ENCODE results near the gene STIM2. TPM values are rescaled to one million over a fixed set of nuclear protein-coding genes. Genes with fewer than 3 reads are reported as not detected.
A peak's percentile ranks its signal among the peaks of the same experiment; 100 is the strongest.

Gene STIM2
- total and polyA plus RNA-seq, 2 donors (not counting 1 experiment from before 2014, with no cell fraction given) = 19.0 to 33.0 TPM

- Histone ChIP-seq H3K27ac (ENCODE audit: insufficient read depth, low read length) (no peak overlapping the region), H3K4me2 (ENCODE audit: extremely low read depth, insufficient read depth, low read length) (peak overlapping the region; percentile 100), H3K27me3 (ENCODE audit: control insufficient read depth, insufficient read depth, low read length) (no peaks in the 10 kb centered on the region), H3K4me3 (replicated peaks in 1 of 4; ENCODE audit: control extremely low read depth in 1 of 4, insufficient read depth in 1 of 4, low read depth in 3 of 4, low read length in 4 of 4) (peak overlapping the region; percentile 81 to 96 (median 94)), H3K79me2 (ENCODE audit: control insufficient read depth, insufficient read depth, low read length) (peaks cover 15% of the 10 kb centered on the region), H3K36me3 (ENCODE audit: control insufficient read depth, insufficient read depth, low read length) (no peaks in the 10 kb centered on the region), H2AFZ (ENCODE audit: low read length) (peak overlapping the region; percentile 92), H3K9me3 (ENCODE audit: control insufficient read depth, insufficient read depth, low read depth, low read length) (no peaks in the 10 kb centered on the region), H4K20me1 (ENCODE audit: control insufficient read depth, extremely low read depth, insufficient read depth, low read length) (no peaks in the 10 kb centered on the region), H3K9ac (ENCODE audit: insufficient read depth, low read length) (peak overlapping the region; percentile 51), H3K4me1 (ENCODE audit: control insufficient read depth, extremely low read depth, insufficient read depth, low read length) (peaks cover 12% of the 10 kb centered on the region)
- TF ChIP-seq EZH2 (IDR thresholded peaks at IDR 0.05; ENCODE audit: low read length, missing control alignments) = no peak
- TF ChIP-seq, protein P1, sequence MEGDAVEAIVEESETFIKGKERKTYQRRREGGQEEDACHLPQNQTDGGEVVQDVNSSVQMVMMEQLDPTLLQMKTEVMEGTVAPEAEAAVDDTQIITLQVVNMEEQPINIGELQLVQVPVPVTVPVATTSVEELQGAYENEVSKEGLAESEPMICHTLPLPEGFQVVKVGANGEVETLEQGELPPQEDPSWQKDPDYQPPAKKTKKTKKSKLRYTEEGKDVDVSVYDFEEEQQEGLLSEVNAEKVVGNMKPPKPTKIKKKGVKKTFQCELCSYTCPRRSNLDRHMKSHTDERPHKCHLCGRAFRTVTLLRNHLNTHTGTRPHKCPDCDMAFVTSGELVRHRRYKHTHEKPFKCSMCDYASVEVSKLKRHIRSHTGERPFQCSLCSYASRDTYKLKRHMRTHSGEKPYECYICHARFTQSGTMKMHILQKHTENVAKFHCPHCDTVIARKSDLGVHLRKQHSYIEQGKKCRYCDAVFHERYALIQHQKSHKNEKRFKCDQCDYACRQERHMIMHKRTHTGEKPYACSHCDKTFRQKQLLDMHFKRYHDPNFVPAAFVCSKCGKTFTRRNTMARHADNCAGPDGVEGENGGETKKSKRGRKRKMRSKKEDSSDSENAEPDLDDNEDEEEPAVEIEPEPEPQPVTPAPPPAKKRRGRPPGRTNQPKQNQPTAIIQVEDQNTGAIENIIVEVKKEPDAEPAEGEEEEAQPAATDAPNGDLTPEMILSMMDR (conservative IDR thresholded peaks at IDR 0.05 in 1 of 2, IDR thresholded peaks at IDR 0.05 in 1 of 2; ENCODE audit: low read depth in 1 of 2, low read length in 2 of 2) = no peak
- no peak for DNase-seq (ENCODE audit: low read depth in 2 of 2)
Measured at GRCh38 chr4:26858035-26858918, 2.4 kb upstream of the STIM2 start.

GRCh38 chr4:26858947-26859401 lies 1.7 kb upstream of the STIM2 start:
- H3K27me3 ChIP-seq (ENCODE audit: control insufficient read depth, insufficient read depth, low read length) = no peaks in the 10 kb centered on the region
- no peak overlapping the region for H2AFZ ChIP-seq (ENCODE audit: low read length)
- H3K4me3 ChIP-seq (replicated peaks in 1 of 4; ENCODE audit: control extremely low read depth in 1 of 4, insufficient read depth in 1 of 4, low read depth in 3 of 4, low read length in 4 of 4) = peak overlapping the region in 3 of 4 experiments; percentile 81 to 96 (median 93)
- H3K9ac ChIP-seq (ENCODE audit: insufficient read depth, low read length) = no peak overlapping the region
- H3K4me1 ChIP-seq (ENCODE audit: control insufficient read depth, extremely low read depth, insufficient read depth, low read length) = peaks cover 12% of the 10 kb centered on the region
- DNase-seq (ENCODE audit: low read depth in 2 of 2) = peak in 1 of 2 donors; percentile 32
- peak overlapping the region; percentile 100 for H3K4me2 ChIP-seq (ENCODE audit: extremely low read depth, insufficient read depth, low read length)
- H3K27ac ChIP-seq (ENCODE audit: insufficient read depth, low read length) = no peak overlapping the region
- no peaks in the 10 kb centered on the region for H3K36me3 ChIP-seq (ENCODE audit: control insufficient read depth, insufficient read depth, low read length)
- no peaks in the 10 kb centered on the region for H4K20me1 ChIP-seq (ENCODE audit: control insufficient read depth, extremely low read depth, insufficient read depth, low read length)
- TF ChIP-seq, protein P1 (conservative IDR thresholded peaks at IDR 0.05 in 1 of 2, IDR thresholded peaks at IDR 0.05 in 1 of 2; ENCODE audit: low read depth in 1 of 2, low read length in 2 of 2) = no peak
- TF ChIP-seq EZH2 (IDR thresholded peaks at IDR 0.05; ENCODE audit: low read length, missing control alignments) = no peak
- H3K9me3 ChIP-seq (ENCODE audit: control insufficient read depth, insufficient read depth, low read depth, low read length) = no peaks in the 10 kb centered on the region
- peaks cover 21% of the 10 kb centered on the region for H3K79me2 ChIP-seq (ENCODE audit: control insufficient read depth, insufficient read depth, low read length)

DNA sequence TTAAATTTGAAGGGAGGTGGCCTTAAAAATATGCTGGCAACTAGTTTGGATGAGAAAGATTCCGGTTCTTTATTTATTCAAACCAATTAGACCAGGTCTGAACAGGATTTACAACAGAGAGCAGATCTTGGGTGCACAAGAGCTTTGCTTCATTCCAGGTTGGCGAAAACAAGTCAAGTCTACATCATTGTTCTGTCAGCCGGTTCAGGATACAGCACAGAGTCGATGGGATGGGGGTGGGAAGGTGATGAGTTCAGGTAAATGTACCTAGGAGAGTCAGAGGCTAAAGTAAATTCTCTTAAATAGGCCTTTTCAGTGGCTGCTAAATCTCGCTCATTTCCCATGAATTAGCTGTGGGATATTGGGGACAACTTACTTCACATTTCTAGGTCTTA lies 882 bp upstream of the STIM2 start:
- Histone ChIP-seq H3K4me3 (replicated peaks in 1 of 4; ENCODE audit: control extremely low read depth in 1 of 4, insufficient read depth in 1 of 4, low read depth in 3 of 4, low read length in 4 of 4) (peak overlapping the region; percentile 43 to 96 (median 59)), H4K20me1 (ENCODE audit: control insufficient read depth, extremely low read depth, insufficient read depth, low read length) (no peaks in the 10 kb centered on the region), H3K79me2 (ENCODE audit: control insufficient read depth, insufficient read depth, low read length) (peaks cover 23% of the 10 kb centered on the region), H3K27me3 (ENCODE audit: control insufficient read depth, insufficient read depth, low read length) (no peaks in the 10 kb centered on the region), H3K4me1 (ENCODE audit: control insufficient read depth, extremely low read depth, insufficient read depth, low read length) (peaks cover 12% of the 10 kb centered on the region), H3K27ac (ENCODE audit: insufficient read depth, low read length) (peak overlapping the region; percentile 18), H2AFZ (ENCODE audit: low read length) (peak overlapping the region; percentile 27), H3K9ac (ENCODE audit: insufficient read depth, low read length) (peak overlapping the region; percentile 5), H3K9me3 (ENCODE audit: control insufficient read depth, insufficient read depth, low read depth, low read length) (no peaks in the 10 kb centered on the region), H3K4me2 (ENCODE audit: extremely low read depth, insufficient read depth, low read length) (peak overlapping the region; percentile 87), H3K36me3 (ENCODE audit: control insufficient read depth, insufficient read depth, low read length) (no peaks in the 10 kb centered on the region)
- TF ChIP-seq, protein P1 (conservative IDR thresholded peaks at IDR 0.05 in 1 of 2, IDR thresholded peaks at IDR 0.05 in 1 of 2; ENCODE audit: low read depth in 1 of 2, low read length in 2 of 2) = no peak
- no peak for TF ChIP-seq EZH2 (IDR thresholded peaks at IDR 0.05; ENCODE audit: low read length, missing control alignments)
- DNase-seq (ENCODE audit: low read depth in 2 of 2) = no peak
